Neural cell (in vitro differentiated cells): ENCODE results near the gene GPR62. TPM values are rescaled to one million over a fixed set of nuclear protein-coding genes. Genes with fewer than 3 reads are reported as not detected.

ENCODE experiments used
- H2AFZ ChIP-seq: fragments of 200-600, 300-800 bp; sonication (generic), shearing (Covaris generic); 2 replicates; pipeline ENCODE4 v1.6.0; 2014; ENCODE audit warnings: low read depth, mild to moderate bottlenecking, antibody characterized with exemption, low read length, moderate library complexity
- H3F3A ChIP-seq: fragments of 200-600 bp; shearing (Covaris generic); 2 replicates; pipeline ENCODE4 v1.6.1; 2016; ENCODE audit warnings: mild to moderate bottlenecking, moderate library complexity, mixed read lengths, antibody characterized with exemption, low read length; ENCODE audit not compliant: insufficient read depth, poor library complexity, severe bottlenecking
- H3K27ac ChIP-seq: fragments of 200-600, 300-800 bp; sonication (generic), shearing (Covaris generic); 2 replicates; pipeline ENCODE4 v1.5.1; 2014; ENCODE audit warnings: mild to moderate bottlenecking, low read length, moderate library complexity
- H3K27me3 ChIP-seq: fragments of 300-800, 200-600 bp; sonication (generic), shearing (Covaris generic); 2 replicates; pipeline ENCODE4 v1.6.0; 2014; ENCODE audit warnings: mild to moderate bottlenecking, low read depth, low read length, moderate library complexity; ENCODE audit not compliant: insufficient read depth
- H3K36me3 ChIP-seq: fragments of 300-800, 200-600 bp; sonication (generic), shearing (Covaris generic); 2 replicates; pipeline ENCODE4 v1.5.1; 2014; ENCODE audit warnings: mild to moderate bottlenecking, antibody characterized with exemption, low read length, moderate library complexity; ENCODE audit not compliant: insufficient read depth
- H3K4me2 ChIP-seq: fragments of 300-800, 200-600 bp; sonication (generic), shearing (Covaris generic); 2 replicates; pipeline ENCODE4 v1.6.0; 2014; ENCODE audit warnings: mild to moderate bottlenecking, low read length
- H3K4me3 ChIP-seq: fragments of 300-800, 200-600 bp; sonication (generic), shearing (Covaris generic); 2 replicates; pipeline ENCODE4 v1.5.1; 2014; ENCODE audit warnings: mild to moderate bottlenecking, low read length, moderate library complexity
- H3K79me2 ChIP-seq: fragments of 200-600 bp; shearing (Covaris generic); replicated peaks from 2 replicates; pipeline ENCODE4 v1.6.0; 2014; ENCODE audit warnings: mild to moderate bottlenecking, low read length, moderate library complexity; ENCODE audit not compliant: insufficient read depth
- H3K9ac ChIP-seq: fragments of 300-800, 200-600 bp; sonication (generic), shearing (Covaris generic); 2 replicates; pipeline ENCODE4 v1.6.1; 2016; ENCODE audit warnings: mild to moderate bottlenecking, low read length, mixed read lengths
- H3K9me2 ChIP-seq: fragments of 200-600 bp; shearing (Covaris generic); 2 replicates; pipeline ENCODE4 v1.6.1; 2016; ENCODE audit warnings: mild to moderate bottlenecking, low read length, mixed read lengths; ENCODE audit not compliant: insufficient read depth
- H3K9me3 ChIP-seq: fragments of 200-600, 300-800 bp; sonication (generic), shearing (Covaris generic); 2 replicates; pipeline ENCODE4 v1.6.1; 2016; ENCODE audit warnings: mild to moderate bottlenecking, mixed run types, low read length, moderate library complexity, mixed read lengths
- H4K20me1 ChIP-seq: fragments of 200-600 bp; shearing (Covaris generic); 2 replicates; pipeline ENCODE4 v1.6.1; 2016; ENCODE audit warnings: mild to moderate bottlenecking, mixed run types; ENCODE audit not compliant: insufficient read depth
- CTCF ChIP-seq: fragments of 450-650 bp; IDR thresholded peaks from 2 replicates; pipeline ENCODE4 v1.5.1; 2014; ENCODE audit warnings: antibody characterized with exemption, mild to moderate bottlenecking, moderate library complexity; ENCODE audit not compliant: poor library complexity, severe bottlenecking
- EP300 ChIP-seq: fragments of 450-650 bp; conservative IDR thresholded peaks from 2 replicates; pipeline ENCODE4 v1.6.1; 2014; ENCODE audit warnings: antibody characterized with exemption, mild to moderate bottlenecking, moderate library complexity; ENCODE audit not compliant: poor library complexity, severe bottlenecking
- EZH2 ChIP-seq: fragments of 200-600, 300-800 bp; shearing (Covaris generic), sonication (generic); IDR thresholded peaks from 2 replicates; pipeline ENCODE4 v1.6.1; 2014; ENCODE audit warnings: antibody characterized with exemption, low read length, borderline replicate concordance, mild to moderate bottlenecking; ENCODE audit not compliant: insufficient read depth, poor library complexity, severe bottlenecking
- MXI1 ChIP-seq: fragments of 450-650 bp; conservative IDR thresholded peaks from 2 replicates; pipeline ENCODE4 v1.6.1; 2014; ENCODE audit warnings: antibody characterized with exemption, mild to moderate bottlenecking; ENCODE audit not compliant: poor library complexity, severe bottlenecking
- POLR2AphosphoS5 ChIP-seq: IDR thresholded peaks from 2 replicates; pipeline ENCODE4 v1.6.1; 2012
- RAD21 ChIP-seq: fragments of 450-650 bp; conservative IDR thresholded peaks from 2 replicates; pipeline ENCODE4 v1.6.1; 2014; ENCODE audit warnings: antibody characterized with exemption, mild to moderate bottlenecking, moderate library complexity
- SMC3 ChIP-seq: fragments of 450-650 bp; conservative IDR thresholded peaks from 2 replicates; pipeline ENCODE4 v1.6.1; 2014; ENCODE audit warnings: antibody characterized with exemption, mild to moderate bottlenecking, moderate library complexity; ENCODE audit not compliant: poor library complexity
- TAF1 ChIP-seq: IDR thresholded peaks from 2 replicates; pipeline ENCODE4 v1.6.1; 2012; ENCODE audit warnings: low read depth
- polyA plus RNA-seq: library from polyadenylated mRNA; depleted of rRNA; stranded (reverse); fragments of >200 nt; gene quantifications from 2 replicates; pipeline ENCODE4 v1.2.3, GENCODE V29; 2014
- TF ChIP-seq, protein P1 (sequence below): IDR thresholded peaks from 2 replicates; pipeline ENCODE4 v1.6.1; 2012; ENCODE audit warnings: borderline replicate concordance

Gene GPR62
- polyA plus RNA-seq, 1 donor from 2014 or later, result not detected

DNA sequence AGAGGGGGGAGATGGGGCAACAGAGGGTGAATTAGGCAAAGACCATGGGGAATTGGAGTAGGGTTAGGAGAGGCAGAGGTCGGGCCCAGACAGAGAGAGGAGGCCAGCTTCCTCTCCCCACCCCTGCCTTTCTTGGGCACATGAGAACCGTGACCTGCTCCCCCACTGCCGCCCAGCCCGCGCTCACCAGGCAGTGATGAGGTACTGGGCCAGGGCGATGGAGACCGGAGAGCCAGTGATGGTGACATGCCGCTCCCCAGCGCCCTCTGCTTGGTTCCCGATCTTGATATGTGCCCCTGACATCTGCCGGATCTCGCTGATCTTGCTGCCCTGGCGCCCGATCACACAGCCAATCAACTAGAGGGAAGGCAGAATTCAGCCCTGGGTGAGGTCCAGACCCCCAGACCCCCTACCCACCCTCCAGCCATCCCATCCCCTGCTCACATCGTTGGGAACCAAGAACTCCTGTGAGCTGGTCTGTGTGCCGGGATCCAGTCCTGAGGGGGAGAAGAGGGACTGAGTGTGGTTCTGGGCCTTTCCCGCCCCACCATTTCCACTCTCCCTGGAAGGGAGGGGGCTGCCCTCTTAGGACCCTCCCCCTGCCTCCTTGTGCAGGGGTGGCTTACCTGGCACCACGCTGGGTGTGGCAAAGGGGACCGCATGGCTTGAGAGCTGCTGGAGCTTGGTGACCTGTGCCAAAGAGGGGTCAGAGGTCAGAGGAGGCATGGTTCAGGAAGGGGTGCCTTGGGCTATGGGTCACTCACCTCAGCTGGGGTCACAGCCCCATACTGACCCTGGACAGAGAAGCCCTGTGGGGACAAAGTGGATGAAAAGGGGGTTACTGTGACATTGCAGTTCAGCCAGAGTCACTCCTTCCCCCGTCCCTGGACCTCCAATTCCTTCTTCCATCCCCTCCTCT is 3.7 kb downstream of the GPR62 start:
- H3K9me2 ChIP-seq, result no peaks in the 10 kb centered on the region
- H3K27me3 ChIP-seq, result peaks cover 14% of the 10 kb centered on the region
- H3K4me2 ChIP-seq, result no peak overlapping the region
- H3K79me2 ChIP-seq, result no peaks in the 10 kb centered on the region
- H3K4me3 ChIP-seq, result no peak overlapping the region
- TF ChIP-seq EP300, result no peak
- TF ChIP-seq EZH2, result no peak
- no peak for TF ChIP-seq RAD21
- no peak for TF ChIP-seq SMC3
- no peak for TF ChIP-seq MXI1
- no peak for TF ChIP-seq CTCF
- TF ChIP-seq POLR2AphosphoS5, result no peak
- TF ChIP-seq TAF1, result no peak
- TF ChIP-seq, protein P1, sequence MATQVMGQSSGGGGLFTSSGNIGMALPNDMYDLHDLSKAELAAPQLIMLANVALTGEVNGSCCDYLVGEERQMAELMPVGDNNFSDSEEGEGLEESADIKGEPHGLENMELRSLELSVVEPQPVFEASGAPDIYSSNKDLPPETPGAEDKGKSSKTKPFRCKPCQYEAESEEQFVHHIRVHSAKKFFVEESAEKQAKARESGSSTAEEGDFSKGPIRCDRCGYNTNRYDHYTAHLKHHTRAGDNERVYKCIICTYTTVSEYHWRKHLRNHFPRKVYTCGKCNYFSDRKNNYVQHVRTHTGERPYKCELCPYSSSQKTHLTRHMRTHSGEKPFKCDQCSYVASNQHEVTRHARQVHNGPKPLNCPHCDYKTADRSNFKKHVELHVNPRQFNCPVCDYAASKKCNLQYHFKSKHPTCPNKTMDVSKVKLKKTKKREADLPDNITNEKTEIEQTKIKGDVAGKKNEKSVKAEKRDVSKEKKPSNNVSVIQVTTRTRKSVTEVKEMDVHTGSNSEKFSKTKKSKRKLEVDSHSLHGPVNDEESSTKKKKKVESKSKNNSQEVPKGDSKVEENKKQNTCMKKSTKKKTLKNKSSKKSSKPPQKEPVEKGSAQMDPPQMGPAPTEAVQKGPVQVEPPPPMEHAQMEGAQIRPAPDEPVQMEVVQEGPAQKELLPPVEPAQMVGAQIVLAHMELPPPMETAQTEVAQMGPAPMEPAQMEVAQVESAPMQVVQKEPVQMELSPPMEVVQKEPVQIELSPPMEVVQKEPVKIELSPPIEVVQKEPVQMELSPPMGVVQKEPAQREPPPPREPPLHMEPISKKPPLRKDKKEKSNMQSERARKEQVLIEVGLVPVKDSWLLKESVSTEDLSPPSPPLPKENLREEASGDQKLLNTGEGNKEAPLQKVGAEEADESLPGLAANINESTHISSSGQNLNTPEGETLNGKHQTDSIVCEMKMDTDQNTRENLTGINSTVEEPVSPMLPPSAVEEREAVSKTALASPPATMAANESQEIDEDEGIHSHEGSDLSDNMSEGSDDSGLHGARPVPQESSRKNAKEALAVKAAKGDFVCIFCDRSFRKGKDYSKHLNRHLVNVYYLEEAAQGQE, result no peak
- H3F3A ChIP-seq, result no peaks in the 10 kb centered on the region
- no peak overlapping the region for H3K27ac ChIP-seq
- no peaks in the 10 kb centered on the region for H3K36me3 ChIP-seq
- no peaks in the 10 kb centered on the region for H4K20me1 ChIP-seq
- H2AFZ ChIP-seq, result no peak overlapping the region
- no peaks in the 10 kb centered on the region for H3K9me3 ChIP-seq
- no peak overlapping the region for H3K9ac ChIP-seq

GRCh38 chr3:51959651-51960050 is 4.5 kb downstream of the GPR62 start:
- H3K9me2 ChIP-seq, result no peaks in the 10 kb centered on the region
- TF ChIP-seq, protein P1, result no peak
- no peak for TF ChIP-seq CTCF
- no peak for TF ChIP-seq TAF1
- TF ChIP-seq MXI1, result no peak
- H3K9ac ChIP-seq, result no peak overlapping the region
- no peaks in the 10 kb centered on the region for H3F3A ChIP-seq
- H3K79me2 ChIP-seq, result peaks cover 6% of the 10 kb centered on the region
- no peaks in the 10 kb centered on the region for H3K9me3 ChIP-seq
- no peak overlapping the region for H3K27ac ChIP-seq
- no peaks in the 10 kb centered on the region for H4K20me1 ChIP-seq
- no peak overlapping the region for H3K4me3 ChIP-seq
- peaks cover 14% of the 10 kb centered on the region for H3K27me3 ChIP-seq
- H3K4me2 ChIP-seq, result no peak overlapping the region
- no peak overlapping the region for H2AFZ ChIP-seq
- no peaks in the 10 kb centered on the region for H3K36me3 ChIP-seq
